ENCODE results near the gene B4GALNT4.
"Not testable (repeated sequence)": the region's sequence is repeated elsewhere in the genome, so short reads cannot be mapped to it uniquely, and the experiment has no call there.

B4GALNT4 gene

GRCh38 chr11:409008-409599, 39.8 kb downstream of the B4GALNT4 start:
- no peak for DNase-seq

GRCh38 chr11:409600-410483, 40.5 kb downstream of the B4GALNT4 start:
- no peak for DNase-seq

DNA sequence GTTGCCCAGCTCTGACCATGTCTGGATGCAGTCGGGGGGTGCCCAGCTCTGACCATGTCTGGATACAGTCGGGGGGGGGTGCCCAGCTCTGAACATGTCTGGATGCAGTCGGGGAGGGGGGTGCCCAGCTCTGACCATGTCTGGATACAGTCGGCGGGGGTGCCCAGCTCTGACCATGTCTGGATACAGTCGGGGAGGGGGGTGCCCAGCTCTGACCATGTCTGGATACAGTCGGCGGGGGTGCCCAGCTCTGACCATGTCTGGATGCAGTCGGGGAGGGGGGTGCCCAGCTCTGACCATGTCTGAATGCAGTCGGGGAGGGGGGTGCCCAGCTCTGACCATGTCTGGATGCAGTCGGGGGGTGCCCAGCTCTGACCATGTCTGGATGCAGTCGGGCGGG, 41.4 kb downstream of the B4GALNT4 start:
- DNase-seq, result not testable (repeated sequence)

DNA sequence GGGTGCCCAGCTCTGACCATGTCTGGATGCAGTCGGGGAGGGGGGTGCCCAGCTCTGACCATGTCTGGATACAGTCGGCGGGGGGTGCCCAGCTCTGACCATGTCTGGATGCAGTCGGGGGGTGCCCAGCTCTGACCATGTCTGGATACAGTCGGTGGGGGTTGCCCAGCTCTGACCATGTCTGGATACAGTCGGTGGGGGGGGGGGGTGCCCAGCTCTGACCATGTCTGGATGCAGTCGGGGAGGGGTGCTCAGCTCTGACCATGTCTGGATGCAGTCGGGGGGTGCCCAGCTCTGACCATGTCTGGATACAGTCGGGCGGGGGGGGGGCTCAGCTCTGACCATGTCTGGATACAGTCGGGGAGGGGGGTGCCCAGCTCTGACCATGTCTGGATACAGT, 42.2 kb downstream of the B4GALNT4 start:
- not testable (repeated sequence) for DNase-seq

GRCh38 chr11:412641-413119, 43.4 kb downstream of the B4GALNT4 start:
- DNase-seq, result no peak

DNA sequence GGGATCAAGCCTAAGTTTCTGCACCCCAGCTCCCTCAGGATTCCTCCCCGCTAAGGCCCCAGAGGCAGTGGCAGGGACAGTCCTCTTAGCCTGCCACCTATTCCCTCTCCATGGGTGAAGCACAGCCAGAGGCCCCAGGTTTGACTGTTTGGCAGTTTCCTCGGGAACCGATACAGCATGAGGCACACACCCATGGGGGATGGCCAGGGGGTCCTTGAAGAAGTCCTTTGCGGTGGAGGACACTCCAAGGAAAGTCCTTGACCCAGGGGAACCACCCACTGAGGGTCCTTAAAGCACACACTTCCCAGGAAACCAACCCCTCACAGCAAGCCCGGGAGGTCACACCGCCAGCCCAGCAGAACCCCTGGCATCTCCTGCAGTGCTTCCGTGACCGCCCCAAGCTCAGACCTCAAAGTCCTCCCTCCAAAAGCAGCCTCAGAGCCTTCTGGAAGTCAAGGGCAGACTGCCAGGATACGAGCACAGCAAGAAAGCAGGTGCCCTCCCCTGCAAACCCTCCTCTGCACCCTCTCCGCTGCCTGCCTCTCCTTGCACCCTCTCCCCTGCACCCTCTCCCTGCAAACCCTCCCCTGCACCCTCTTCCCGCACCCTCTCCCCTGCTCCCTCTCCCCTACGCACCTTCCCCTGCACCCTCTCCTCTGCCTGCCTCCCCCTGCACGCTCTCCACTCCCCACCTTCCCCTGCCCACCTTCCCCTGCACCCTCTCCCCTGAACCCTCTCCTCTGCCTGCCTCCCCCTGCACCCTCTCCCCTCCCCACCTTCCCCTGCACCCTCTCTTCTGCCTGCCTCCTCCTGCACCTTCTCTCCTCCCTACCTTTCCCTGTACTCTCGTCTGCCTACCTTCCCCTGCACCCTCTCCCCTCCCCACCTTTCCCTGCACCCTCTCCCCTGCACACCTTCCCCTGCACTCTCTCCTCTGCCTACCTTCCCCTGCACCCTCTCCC, 44.1 kb downstream of the B4GALNT4 start:
- no peak for DNase-seq

- no peak for DNase-seq
Measured at GRCh38 chr11:414318-414857, 45.1 kb downstream of the B4GALNT4 start.

GRCh38 chr11:415640-416041, 46.3 kb downstream of the B4GALNT4 start:
- DNase-seq, result no peak

DNA sequence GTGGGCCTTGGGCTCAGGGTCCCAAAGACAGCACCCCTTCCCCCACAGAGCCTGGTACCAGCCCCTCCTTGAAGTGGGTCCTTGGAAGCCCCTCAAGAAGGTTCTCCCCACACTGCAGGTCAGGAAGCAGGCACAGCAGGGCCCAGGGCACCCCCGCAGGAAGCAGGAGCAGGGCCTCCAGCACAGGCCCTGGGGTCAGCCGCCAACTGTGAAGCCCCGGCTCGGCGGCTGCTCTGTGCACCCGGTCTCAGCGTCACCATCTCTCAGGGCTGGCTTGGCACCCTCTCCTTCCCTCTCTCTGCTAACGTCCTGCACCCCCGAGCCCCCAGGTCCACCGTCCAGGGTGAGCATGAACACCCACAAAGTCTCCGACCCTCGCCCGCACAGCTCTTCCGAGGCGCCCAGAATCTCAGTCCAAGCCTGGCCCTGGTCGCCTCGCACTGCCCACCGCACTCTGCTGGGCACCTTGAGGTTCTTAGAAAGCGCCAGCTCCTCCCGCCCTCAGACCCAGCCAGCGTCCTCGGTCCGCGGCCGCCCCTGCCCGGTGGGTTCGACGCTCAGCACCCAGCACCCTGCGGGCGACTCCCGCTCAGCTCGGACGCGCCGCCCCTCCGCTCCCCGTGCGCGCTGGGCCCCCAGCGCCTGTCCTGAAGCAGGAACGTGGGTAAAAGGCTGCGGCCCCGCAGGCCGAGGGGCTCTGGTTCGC, 46.9 kb downstream of the B4GALNT4 start:
- no peak for DNase-seq

DNA sequence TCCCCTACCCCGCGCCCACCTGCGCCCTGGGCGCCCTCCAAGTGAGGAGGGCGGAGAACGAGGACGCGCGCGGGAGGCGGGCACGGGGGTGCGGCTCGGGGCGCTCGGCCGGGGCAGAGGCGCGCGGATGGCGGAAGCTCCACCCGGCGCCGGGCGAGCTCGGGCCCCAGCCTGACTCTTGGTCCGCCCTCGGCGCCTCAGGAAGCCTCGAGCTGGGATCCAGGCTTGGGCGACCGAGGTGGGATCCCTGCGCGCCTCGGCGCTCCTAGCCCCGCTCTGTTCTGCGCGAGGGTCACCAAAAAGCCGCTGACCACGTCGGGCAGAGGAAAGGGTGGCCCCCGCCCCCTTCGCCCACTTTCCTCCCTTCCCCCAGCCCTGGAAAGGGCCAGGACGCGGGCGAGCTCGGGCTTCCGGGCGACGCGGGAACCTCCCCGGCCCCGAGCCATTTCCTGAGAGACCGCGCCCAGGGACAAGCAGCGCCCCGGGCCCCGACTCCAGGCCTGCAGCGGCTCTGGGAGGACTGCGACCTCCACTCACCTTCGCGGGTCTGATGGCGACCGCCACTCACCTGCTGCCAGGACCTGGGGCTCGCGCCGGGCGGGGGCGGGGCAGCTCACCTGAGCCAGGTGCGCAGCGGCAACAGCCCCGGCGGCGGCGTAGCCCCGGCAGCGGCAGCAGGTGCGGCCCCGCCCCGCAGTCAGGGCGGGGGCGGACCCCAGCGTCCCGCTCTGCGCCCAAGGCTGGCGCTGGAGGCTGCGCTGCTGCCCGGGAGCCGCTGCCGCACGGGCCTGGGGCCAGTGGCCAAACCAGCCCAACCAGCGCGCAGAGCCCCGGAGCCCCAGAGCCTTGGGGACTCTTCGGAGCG, 47.7 kb downstream of the B4GALNT4 start:
- no peak for DNase-seq

DNA sequence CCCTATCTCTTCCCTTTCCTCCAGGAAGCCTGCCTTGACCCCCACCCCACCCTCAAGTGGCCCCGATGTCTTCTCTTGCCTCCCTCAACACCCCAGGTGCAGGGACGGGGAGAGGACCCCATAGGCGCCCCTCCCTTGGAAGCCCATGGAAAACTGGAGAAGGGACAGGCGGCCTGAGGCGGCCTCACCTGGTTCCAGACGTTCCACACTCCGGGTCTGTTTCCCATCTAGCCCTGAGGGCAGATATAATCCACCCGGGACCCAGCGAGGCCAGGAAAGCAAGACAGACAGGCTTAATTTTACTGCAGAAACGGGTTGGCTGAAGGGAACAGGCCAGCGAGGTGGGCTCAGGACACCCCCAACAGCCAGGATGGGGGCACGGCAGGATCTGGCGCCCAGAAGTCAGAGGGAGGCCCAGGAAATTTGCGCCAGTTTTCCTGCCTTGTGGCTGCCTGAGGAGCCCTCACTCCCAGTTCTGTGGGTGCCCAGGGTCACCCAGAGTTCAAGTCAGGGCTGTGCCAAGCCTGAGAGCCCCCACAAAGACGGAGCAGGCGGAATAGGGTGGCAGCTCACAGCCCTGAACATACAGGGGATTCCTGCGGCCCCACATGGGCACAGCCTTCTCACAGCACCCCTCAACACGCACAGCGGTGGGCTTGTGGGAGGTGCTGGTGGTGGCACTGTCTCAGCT, 48.5 kb downstream of the B4GALNT4 start:
- no peak for DNase-seq

- no peak for DNase-seq
Measured at GRCh38 chr11:418343-419247, 49.3 kb downstream of the B4GALNT4 start.

DNA sequence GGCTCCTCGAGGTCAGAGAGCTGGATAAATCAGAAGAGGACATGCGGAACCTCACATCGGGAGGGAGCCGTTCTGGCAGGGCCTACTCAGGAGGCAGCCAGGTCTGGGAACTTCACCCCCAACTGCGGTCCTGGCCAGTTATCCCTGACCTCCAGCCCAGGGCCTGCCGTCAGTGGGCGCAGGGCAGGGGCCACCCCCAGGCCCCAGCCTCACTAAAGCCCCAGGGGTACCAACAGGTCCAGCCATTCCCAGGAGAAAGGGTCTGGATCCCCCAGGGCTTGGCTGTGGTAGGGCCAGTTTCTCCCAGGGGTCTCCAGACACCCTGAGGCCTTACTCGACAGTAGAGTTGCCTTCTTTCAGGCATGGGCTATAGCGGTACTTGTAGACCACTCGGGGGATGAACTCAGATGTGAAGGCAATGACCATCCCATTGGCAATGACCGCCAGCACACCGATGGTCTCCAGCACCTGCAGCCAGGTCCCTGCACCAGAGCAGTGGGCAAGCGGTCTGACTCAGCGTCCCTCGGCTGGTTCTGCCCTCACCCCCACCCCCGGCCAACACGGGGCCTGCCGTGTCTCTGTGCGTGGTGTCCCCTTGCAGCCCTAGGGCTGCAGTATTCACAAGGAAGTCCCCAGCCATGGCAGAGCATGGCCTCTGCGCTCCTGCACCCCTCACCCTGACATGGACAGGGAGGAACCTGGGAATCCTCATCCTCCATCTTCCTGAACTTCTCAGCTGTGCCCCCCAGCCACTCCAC, 50.1 kb downstream of the B4GALNT4 start:
- DNase-seq, result no peak

DNA sequence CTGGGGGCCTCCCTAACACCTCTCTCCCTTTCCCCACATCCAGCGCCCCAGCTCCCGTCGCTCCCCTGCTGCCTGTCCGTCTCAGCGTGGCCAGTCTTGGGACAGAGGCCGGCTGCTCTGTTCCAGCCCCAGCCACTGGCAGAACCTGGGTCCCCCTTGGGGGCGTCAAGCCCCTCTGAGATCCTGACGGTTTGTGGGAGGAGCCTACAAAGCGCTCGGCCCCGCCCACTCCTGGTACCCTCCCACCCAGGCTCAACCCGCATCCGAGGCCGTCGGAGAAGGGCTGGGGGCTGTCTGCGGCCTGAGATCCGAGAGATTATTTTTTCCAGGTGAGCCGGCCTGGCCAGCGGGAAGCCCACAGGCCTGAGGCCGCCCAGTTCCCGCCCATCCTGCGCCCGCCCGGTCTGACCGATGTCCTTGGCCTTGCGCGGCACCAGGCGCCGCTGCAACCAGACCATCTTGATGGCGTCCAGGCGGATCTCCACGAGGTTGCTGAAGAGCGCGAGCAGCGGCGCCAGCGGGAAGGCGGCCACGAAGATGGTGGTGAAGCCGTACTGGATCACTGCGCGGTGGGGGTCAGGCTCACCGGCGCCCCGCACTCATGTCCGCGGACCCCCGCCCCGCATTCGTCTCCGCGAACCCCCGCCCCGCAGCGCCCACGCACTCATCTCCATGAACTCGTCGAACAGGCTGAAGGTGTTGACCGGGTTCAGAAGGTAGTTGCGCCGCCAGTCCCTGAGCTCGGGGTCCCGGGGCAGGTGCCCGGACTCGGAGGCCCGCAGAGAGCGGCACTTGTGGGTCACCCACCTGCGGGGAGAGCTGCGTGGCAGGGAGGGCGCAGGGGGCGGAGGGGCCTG, 51.0 kb downstream of the B4GALNT4 start:
- no peak for DNase-seq

DNA sequence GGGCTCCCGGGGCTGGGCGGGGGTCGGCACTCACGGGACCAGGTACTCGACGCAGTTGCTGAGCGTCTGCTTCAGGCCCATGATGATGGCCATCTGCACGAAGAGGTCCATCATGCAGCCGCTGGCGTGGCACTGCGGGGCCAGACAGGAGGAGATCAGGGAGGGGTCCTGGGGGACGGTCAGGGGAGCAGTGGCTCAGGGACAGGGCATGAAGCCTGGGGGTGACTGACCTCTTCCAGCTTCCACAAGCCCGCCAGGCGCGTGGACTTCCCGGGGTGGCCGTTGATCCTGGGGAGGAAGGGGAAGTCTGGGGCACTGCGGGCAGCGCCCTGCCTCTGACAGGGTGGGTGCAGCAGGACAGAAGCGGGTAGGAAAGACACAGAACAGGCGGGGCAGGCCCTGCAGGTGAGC, 51.6 kb downstream of the B4GALNT4 start:
- DNase-seq, result no peak

DNA sequence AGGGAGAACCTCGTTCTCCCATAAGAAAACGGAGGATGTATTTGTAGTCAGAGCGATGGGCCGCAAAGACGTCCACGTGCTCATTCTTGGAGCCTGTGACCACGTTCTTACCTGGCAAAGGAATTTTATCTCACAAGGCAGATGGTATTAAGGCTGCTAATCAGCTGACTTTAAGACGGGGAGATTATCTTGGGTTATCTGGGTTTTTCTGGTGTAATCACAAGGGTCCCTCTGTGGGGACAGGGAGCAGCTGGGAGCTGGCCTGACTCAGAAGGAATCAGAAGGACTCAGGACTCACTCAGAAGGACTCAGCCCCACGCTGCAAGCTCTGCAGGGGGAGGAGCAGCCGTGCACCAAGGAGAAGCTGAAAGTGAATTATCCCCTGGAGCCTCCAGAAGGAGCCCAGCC, 53.0 kb downstream of the B4GALNT4 start:
- no peak for DNase-seq

- DNase-seq, result no peak
Measured at GRCh38 chr11:424232-424631, 54.9 kb downstream of the B4GALNT4 start.

DNA sequence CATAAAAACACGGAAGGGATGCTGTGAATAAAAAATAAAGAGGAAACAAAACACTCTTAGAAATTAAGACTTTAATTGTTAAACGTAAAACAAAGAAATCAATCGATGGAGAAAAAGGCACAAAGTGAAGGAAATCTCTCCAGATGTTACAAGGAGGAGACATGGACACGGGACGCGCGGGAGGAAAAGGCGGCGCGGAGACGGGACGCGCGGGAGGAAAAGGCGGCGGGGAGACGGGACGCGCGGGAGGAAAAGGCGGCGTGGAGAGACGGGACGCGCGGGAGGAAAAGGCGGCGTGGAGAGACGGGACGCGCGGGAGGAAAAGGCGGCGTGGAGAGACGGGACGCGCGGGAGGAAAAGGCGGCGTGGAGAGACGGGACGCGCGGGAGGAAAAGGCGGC, 55.5 kb downstream of the B4GALNT4 start:
- not testable (repeated sequence) for DNase-seq
